ENCODE measurements around the gene IKZF2.

GRCh38 chr2:212974692-212975091 lies 176.7 kb downstream of the IKZF2 start:
- TF ChIP-seq ETS1 (IDR thresholded peaks at IDR 0.05) (no peak), CTCF (conservative IDR thresholded peaks at IDR 0.05; ENCODE audit: low read depth in 2 of 2) (no peak), CREB1 (CRISPR knock-in tag; IDR thresholded peaks at IDR 0.05; ENCODE audit: low read depth) (no peak), EZH2phosphoT487 (IDR thresholded peaks at IDR 0.05; ENCODE audit: unreplicated experiment) (no peak), POLR2AphosphoS5 (IDR thresholded peaks at IDR 0.05; ENCODE audit: low read depth) (no peak), EZH2 (IDR thresholded peaks at IDR 0.05; ENCODE audit: low read depth, unreplicated experiment) (no peak), JUNB (IDR thresholded peaks at IDR 0.05; ENCODE audit: unreplicated experiment) (no peak)
- TF ChIP-seq, protein P1, sequence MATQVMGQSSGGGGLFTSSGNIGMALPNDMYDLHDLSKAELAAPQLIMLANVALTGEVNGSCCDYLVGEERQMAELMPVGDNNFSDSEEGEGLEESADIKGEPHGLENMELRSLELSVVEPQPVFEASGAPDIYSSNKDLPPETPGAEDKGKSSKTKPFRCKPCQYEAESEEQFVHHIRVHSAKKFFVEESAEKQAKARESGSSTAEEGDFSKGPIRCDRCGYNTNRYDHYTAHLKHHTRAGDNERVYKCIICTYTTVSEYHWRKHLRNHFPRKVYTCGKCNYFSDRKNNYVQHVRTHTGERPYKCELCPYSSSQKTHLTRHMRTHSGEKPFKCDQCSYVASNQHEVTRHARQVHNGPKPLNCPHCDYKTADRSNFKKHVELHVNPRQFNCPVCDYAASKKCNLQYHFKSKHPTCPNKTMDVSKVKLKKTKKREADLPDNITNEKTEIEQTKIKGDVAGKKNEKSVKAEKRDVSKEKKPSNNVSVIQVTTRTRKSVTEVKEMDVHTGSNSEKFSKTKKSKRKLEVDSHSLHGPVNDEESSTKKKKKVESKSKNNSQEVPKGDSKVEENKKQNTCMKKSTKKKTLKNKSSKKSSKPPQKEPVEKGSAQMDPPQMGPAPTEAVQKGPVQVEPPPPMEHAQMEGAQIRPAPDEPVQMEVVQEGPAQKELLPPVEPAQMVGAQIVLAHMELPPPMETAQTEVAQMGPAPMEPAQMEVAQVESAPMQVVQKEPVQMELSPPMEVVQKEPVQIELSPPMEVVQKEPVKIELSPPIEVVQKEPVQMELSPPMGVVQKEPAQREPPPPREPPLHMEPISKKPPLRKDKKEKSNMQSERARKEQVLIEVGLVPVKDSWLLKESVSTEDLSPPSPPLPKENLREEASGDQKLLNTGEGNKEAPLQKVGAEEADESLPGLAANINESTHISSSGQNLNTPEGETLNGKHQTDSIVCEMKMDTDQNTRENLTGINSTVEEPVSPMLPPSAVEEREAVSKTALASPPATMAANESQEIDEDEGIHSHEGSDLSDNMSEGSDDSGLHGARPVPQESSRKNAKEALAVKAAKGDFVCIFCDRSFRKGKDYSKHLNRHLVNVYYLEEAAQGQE (IDR thresholded peaks at IDR 0.05; ENCODE audit: unreplicated experiment), result no peak
